Measurements from ENCODE around the gene SCN3A.

Gene SCN3A

GRCh38 chr2:165191096-165191728 lies 12.6 kb downstream of the SCN3A start:
- no peak for DNase-seq

- no peak for DNase-seq
These were observed 18.2 kb downstream of the SCN3A start for GRCh38 chr2:165185633-165186032.

GRCh38 chr2:165182029-165182428 lies 21.8 kb downstream of the SCN3A start:
- no peak for DNase-seq

GRCh38 chr2:165176780-165177179 lies 27.1 kb downstream of the SCN3A start:
- no peak for DNase-seq

GRCh38 chr2:165173215-165173614 lies 30.6 kb downstream of the SCN3A start:
- no peak for DNase-seq

GRCh38 chr2:165164201-165164600 lies 39.6 kb downstream of the SCN3A start:
- peak; percentile 8 for DNase-seq

- no peak for DNase-seq
These were observed 40.1 kb downstream of the SCN3A start for GRCh38 chr2:165163761-165164160.

- no peak for DNase-seq
These were observed 41.4 kb downstream of the SCN3A start for GRCh38 chr2:165162466-165162865.

- DNase-seq = peak; percentile 66
These were observed 42.3 kb downstream of the SCN3A start for GRCh38 chr2:165161510-165161909.

- no peak for DNase-seq
These were observed 46.7 kb downstream of the SCN3A start for GRCh38 chr2:165157160-165157559.

- no peak for DNase-seq
These were observed 48.7 kb downstream of the SCN3A start for GRCh38 chr2:165155152-165155551.

- no peak for DNase-seq
These were observed 54.4 kb downstream of the SCN3A start for GRCh38 chr2:165149439-165149838.

GRCh38 chr2:165147186-165148045 lies 56.4 kb downstream of the SCN3A start:
- DNase-seq = no peak

- DNase-seq = no peak
These were observed 59.5 kb downstream of the SCN3A start for GRCh38 chr2:165144315-165144714.

- no peak for DNase-seq
These were observed 62.1 kb downstream of the SCN3A start for GRCh38 chr2:165141601-165142354.

GRCh38 chr2:165126244-165126643 lies 77.6 kb downstream of the SCN3A start:
- DNase-seq = no peak

- DNase-seq = no peak
These were observed 81.3 kb downstream of the SCN3A start for GRCh38 chr2:165122521-165122920.

GRCh38 chr2:165120740-165121467 lies 82.9 kb downstream of the SCN3A start:
- DNase-seq = no peak

GRCh38 chr2:165115258-165115657 lies 88.6 kb downstream of the SCN3A start:
- no peak for DNase-seq

GRCh38 chr2:165114346-165114939 lies 89.4 kb downstream of the SCN3A start:
- peak; percentile 21 for DNase-seq

GRCh38 chr2:165113414-165113813 lies 90.4 kb downstream of the SCN3A start:
- DNase-seq = peak; percentile 10

- DNase-seq = no peak
These were observed 91.1 kb downstream of the SCN3A start for GRCh38 chr2:165112789-165113188.
